Liver (tissue), 9 donors: ENCODE measurements around the gene CREB5. TPM values are rescaled to one million over a fixed set of nuclear protein-coding genes. Genes with fewer than 3 reads are reported as not detected.

ENCODE experiments used
- DNase-seq: peaks from one replicate; pipeline ENCODE4 v3.0.0-alpha.2; 2017; ENCODE audit warnings: low spot score
- H3K27ac ChIP-seq, 2 donors: one replicate each; pipeline ENCODE4 v1.7.0; 2013; ENCODE audit warnings: inconsistent platforms in 2 of 2, low read length in 2 of 2, control low read depth in 1 of 2, low read depth in 1 of 2, mild to moderate bottlenecking in 1 of 2
- H3K27me3 ChIP-seq, 4 donors: one replicate each; pipeline versions ENCODE4 v1.6.1 to v1.7.0; 2013; ENCODE audit warnings: low read length in 3 of 4, inconsistent platforms in 1 of 4, mild to moderate bottlenecking in 1 of 4, moderate library complexity in 1 of 4; ENCODE audit not compliant: control insufficient read depth in 4 of 4, insufficient read depth in 4 of 4
- H3K36me3 ChIP-seq, 4 donors: one replicate each; pipeline versions ENCODE4 v1.6.1 to v1.7.0; 2013; ENCODE audit warnings: low read length in 3 of 4, mild to moderate bottlenecking in 3 of 4, low read depth in 1 of 4, moderate library complexity in 1 of 4; ENCODE audit not compliant: control insufficient read depth in 4 of 4, insufficient read depth in 3 of 4
- H3K4me1 ChIP-seq, 4 donors: one replicate each; pipeline versions ENCODE4 v1.6.1 to v1.7.0; 2013; ENCODE audit warnings: low read length in 3 of 4, mild to moderate bottlenecking in 3 of 4, moderate library complexity in 1 of 4; ENCODE audit not compliant: control insufficient read depth in 4 of 4, insufficient read depth in 4 of 4
- H3K4me3 ChIP-seq, 3 donors: one replicate each; pipeline versions ENCODE4 v1.6.1 to v1.7.0; 2013; ENCODE audit warnings: low read length in 3 of 3, control low read depth in 1 of 3, low read depth in 1 of 3, mild to moderate bottlenecking in 1 of 3
- H3K9ac ChIP-seq, 2 donors: one replicate each; pipeline ENCODE4 v1.7.0; 2013; ENCODE audit warnings: low read length in 2 of 2, mild to moderate bottlenecking in 2 of 2, moderate library complexity in 2 of 2, control low read depth in 1 of 2, low read depth in 1 of 2
- H3K9me3 ChIP-seq, 4 donors: one replicate each; pipeline versions ENCODE4 v1.6.1 to v1.7.0; 2013; ENCODE audit warnings: low read length in 3 of 4; ENCODE audit not compliant: control insufficient read depth in 4 of 4
- EGR1 ChIP-seq, 2 donors: IDR thresholded peaks; 2 replicates each; pipeline ENCODE4 v1.6.1; 2016 to 2018; ENCODE audit warnings: antibody characterized with exemption in 2 of 2, low read depth in 2 of 2
- FOXA1 ChIP-seq: IDR thresholded peaks from 2 replicates; pipeline ENCODE4 v1.6.1; 2016; ENCODE audit warnings: antibody characterized with exemption
- FOXA2 ChIP-seq: IDR thresholded peaks from 2 replicates; pipeline ENCODE4 v1.6.1; 2016; ENCODE audit warnings: antibody characterized with exemption
- GABPA ChIP-seq, 2 donors: IDR thresholded peaks in 1 of 2; conservative IDR thresholded peaks in 1 of 2; 2 replicates each; pipeline ENCODE4 v1.6.1; 2016; ENCODE audit warnings: antibody characterized with exemption in 2 of 2, mild to moderate bottlenecking in 1 of 2, moderate library complexity in 1 of 2
- HNF4A ChIP-seq, 2 donors: conservative IDR thresholded peaks; 2 replicates each; pipeline ENCODE4 v1.6.1; 2016; ENCODE audit warnings: antibody characterized with exemption in 2 of 2, mild to moderate bottlenecking in 2 of 2
- HNF4G ChIP-seq: IDR thresholded peaks from 2 replicates; pipeline ENCODE4 v1.6.1; 2016; ENCODE audit warnings: antibody characterized with exemption
- JUND ChIP-seq, 2 donors: IDR thresholded peaks; 2 replicates each; pipeline ENCODE4 v1.6.1; 2016; ENCODE audit warnings: antibody characterized with exemption in 2 of 2
- NR2F2 ChIP-seq: IDR thresholded peaks from 2 replicates; pipeline ENCODE4 v1.6.1; 2016; ENCODE audit warnings: antibody characterized with exemption
- RAD21 ChIP-seq, 2 donors: IDR thresholded peaks; 2 replicates each; pipeline ENCODE4 v1.6.1; 2016; ENCODE audit warnings: antibody characterized with exemption in 2 of 2, mild to moderate bottlenecking in 2 of 2
- RXRA ChIP-seq, 2 donors: IDR thresholded peaks; 2 replicates each; pipeline ENCODE4 v1.6.1; 2017 to 2018; ENCODE audit warnings: antibody characterized with exemption in 2 of 2, mild to moderate bottlenecking in 1 of 2
- SP1 ChIP-seq: IDR thresholded peaks from 2 replicates; pipeline ENCODE4 v1.6.1; 2018; ENCODE audit warnings: antibody characterized with exemption, mild to moderate bottlenecking
- TAF1 ChIP-seq: conservative IDR thresholded peaks from 2 replicates; pipeline ENCODE4 v1.6.1; 2016; ENCODE audit warnings: antibody characterized with exemption, mild to moderate bottlenecking
- YY1 ChIP-seq: IDR thresholded peaks from 2 replicates; pipeline ENCODE4 v1.6.1; 2016; ENCODE audit warnings: antibody characterized with exemption, mild to moderate bottlenecking
- WGBS: extraction: QIAGEN DNeasy Blood & Tissue Kit; methylation state at CpG from one replicate; pipeline ENCODE4 v1.1.7; 2013; 5-methylcytosine and 5-hydroxymethylcytosine counted together
- polyA plus RNA-seq, 2 donors: library from polyadenylated mRNA; stranded (reverse) in 1 of 2; unstranded in 1 of 2; fragments of 200-250 nt in 1 of 2; fragments of >200 nt in 1 of 2; fragmentation: Nextera tagmentation in 1 of 2; extraction: Ambion mirVana in 1 of 2; gene quantifications; one replicate each; pipeline versions ENCODE4 v1.2.1 to v1.2.3, GENCODE V29; 2013 to 2015
- total RNA-seq, 2 donors: library from RNA; depleted of rRNA; stranded (reverse); fragments of >200 nt; gene quantifications; one replicate each; pipeline ENCODE4 v1.2.3, GENCODE V29; 2014
- TF ChIP-seq, protein P1 (sequence below): IDR thresholded peaks from 2 replicates; pipeline ENCODE4 v1.6.1; 2016; ENCODE audit warnings: antibody characterized with exemption
- TF ChIP-seq, protein P2 (sequence below): IDR thresholded peaks from 2 replicates; pipeline ENCODE4 v1.6.1; 2016; ENCODE audit warnings: antibody characterized with exemption, mild to moderate bottlenecking
- TF ChIP-seq, protein P3 (sequence below): IDR thresholded peaks from 2 replicates; pipeline ENCODE4 v1.6.1; 2016; ENCODE audit warnings: antibody characterized with exemption
- TF ChIP-seq, protein P4 (sequence below): IDR thresholded peaks from 2 replicates; pipeline ENCODE4 v1.6.1; 2016; ENCODE audit warnings: antibody characterized with exemption
- TF ChIP-seq, protein P5 (sequence below): fragments of 150-350 bp; IDR thresholded peaks from 2 replicates; pipeline ENCODE4 v1.5.1; 2017; ENCODE audit warnings: improper control_type of control experiment, low read depth, low read length; ENCODE audit not compliant: missing input control
- donor health status: healthy.
- donor health status: healthy.
- donor health status: healthy.
- donor health status: healthy.
- donor health status: healthy.

CREB5 gene
- total and polyA plus RNA-seq, 4 donors, result 0.25 to 0.92 (median 0.67) TPM

DNA sequence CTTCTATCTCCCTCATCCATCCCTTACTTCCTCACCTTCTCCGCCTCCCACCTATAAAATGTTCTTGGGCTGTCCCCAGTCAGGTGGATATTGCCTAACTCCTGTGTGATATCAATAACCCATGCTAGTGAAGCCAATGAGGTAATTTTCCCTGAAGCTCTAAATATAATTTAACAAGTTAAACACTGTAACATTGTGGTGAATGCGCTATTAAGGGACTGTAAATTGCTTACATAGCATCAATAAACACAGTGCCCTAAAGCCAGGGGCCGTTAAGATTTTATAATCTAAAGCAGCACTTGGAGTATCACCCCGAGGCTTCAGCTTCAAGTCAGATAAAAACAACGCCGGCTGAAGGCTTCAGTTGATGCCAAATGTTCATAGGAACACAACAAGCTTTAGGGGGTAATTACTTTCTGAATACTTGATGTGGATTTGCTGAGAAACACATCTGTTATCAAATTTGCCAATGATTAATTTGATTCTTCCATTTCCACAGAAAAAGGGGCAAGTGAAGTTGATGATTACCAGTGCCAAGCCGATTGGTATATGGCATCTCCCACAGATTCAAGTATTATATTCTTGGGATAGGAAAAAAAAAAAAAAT, 138.4 kb downstream of the CREB5 start:
- Histone ChIP-seq H3K9me3 (peaks cover 3 to 8% (median 6%) of the 10 kb centered on the region in 4 donors), H3K27ac (no peak overlapping the region), H3K36me3 (no peaks in the 10 kb centered on the region), H3K27me3 (peaks cover 0 to 10% (median 2%) of the 10 kb centered on the region in 4 donors), H3K4me1 (no peaks in the 10 kb centered on the region), H3K9ac (no peak overlapping the region), H3K4me3 (no peak overlapping the region)
- 67% methylated on average over 7 of the region's 7 CpGs for WGBS
- no peak for TF ChIP-seq SP1
- no peak for TF ChIP-seq FOXA1
- no peak for TF ChIP-seq GABPA (IDR thresholded peaks at IDR 0.05 in 1 of 2, conservative IDR thresholded peaks at IDR 0.05 in 1 of 2)
- TF ChIP-seq HNF4G, result no peak
- TF ChIP-seq, protein P1, sequence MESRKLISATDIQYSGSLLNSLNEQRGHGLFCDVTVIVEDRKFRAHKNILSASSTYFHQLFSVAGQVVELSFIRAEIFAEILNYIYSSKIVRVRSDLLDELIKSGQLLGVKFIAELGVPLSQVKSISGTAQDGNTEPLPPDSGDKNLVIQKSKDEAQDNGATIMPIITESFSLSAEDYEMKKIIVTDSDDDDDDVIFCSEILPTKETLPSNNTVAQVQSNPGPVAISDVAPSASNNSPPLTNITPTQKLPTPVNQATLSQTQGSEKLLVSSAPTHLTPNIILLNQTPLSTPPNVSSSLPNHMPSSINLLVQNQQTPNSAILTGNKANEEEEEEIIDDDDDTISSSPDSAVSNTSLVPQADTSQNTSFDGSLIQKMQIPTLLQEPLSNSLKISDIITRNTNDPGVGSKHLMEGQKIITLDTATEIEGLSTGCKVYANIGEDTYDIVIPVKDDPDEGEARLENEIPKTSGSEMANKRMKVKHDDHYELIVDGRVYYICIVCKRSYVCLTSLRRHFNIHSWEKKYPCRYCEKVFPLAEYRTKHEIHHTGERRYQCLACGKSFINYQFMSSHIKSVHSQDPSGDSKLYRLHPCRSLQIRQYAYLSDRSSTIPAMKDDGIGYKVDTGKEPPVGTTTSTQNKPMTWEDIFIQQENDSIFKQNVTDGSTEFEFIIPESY, result no peak
- TF ChIP-seq, protein P2, sequence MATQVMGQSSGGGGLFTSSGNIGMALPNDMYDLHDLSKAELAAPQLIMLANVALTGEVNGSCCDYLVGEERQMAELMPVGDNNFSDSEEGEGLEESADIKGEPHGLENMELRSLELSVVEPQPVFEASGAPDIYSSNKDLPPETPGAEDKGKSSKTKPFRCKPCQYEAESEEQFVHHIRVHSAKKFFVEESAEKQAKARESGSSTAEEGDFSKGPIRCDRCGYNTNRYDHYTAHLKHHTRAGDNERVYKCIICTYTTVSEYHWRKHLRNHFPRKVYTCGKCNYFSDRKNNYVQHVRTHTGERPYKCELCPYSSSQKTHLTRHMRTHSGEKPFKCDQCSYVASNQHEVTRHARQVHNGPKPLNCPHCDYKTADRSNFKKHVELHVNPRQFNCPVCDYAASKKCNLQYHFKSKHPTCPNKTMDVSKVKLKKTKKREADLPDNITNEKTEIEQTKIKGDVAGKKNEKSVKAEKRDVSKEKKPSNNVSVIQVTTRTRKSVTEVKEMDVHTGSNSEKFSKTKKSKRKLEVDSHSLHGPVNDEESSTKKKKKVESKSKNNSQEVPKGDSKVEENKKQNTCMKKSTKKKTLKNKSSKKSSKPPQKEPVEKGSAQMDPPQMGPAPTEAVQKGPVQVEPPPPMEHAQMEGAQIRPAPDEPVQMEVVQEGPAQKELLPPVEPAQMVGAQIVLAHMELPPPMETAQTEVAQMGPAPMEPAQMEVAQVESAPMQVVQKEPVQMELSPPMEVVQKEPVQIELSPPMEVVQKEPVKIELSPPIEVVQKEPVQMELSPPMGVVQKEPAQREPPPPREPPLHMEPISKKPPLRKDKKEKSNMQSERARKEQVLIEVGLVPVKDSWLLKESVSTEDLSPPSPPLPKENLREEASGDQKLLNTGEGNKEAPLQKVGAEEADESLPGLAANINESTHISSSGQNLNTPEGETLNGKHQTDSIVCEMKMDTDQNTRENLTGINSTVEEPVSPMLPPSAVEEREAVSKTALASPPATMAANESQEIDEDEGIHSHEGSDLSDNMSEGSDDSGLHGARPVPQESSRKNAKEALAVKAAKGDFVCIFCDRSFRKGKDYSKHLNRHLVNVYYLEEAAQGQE, result no peak
- no peak for TF ChIP-seq YY1
- TF ChIP-seq, protein P3, sequence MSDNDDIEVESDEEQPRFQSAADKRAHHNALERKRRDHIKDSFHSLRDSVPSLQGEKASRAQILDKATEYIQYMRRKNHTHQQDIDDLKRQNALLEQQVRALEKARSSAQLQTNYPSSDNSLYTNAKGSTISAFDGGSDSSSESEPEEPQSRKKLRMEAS, result no peak
- no peak for TF ChIP-seq NR2F2
- TF ChIP-seq HNF4A (conservative IDR thresholded peaks at IDR 0.05), result no peak
- no peak for TF ChIP-seq RXRA (IDR thresholded peaks at IDR 0.05)
- TF ChIP-seq JUND (IDR thresholded peaks at IDR 0.05), result no peak
- no peak for TF ChIP-seq EGR1 (IDR thresholded peaks at IDR 0.05; ENCODE audit: low read depth in 2 of 2)
- TF ChIP-seq, protein P4, sequence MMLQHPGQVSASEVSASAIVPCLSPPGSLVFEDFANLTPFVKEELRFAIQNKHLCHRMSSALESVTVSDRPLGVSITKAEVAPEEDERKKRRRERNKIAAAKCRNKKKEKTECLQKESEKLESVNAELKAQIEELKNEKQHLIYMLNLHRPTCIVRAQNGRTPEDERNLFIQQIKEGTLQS, result no peak
- TF ChIP-seq TAF1, result no peak
- TF ChIP-seq, protein P5, sequence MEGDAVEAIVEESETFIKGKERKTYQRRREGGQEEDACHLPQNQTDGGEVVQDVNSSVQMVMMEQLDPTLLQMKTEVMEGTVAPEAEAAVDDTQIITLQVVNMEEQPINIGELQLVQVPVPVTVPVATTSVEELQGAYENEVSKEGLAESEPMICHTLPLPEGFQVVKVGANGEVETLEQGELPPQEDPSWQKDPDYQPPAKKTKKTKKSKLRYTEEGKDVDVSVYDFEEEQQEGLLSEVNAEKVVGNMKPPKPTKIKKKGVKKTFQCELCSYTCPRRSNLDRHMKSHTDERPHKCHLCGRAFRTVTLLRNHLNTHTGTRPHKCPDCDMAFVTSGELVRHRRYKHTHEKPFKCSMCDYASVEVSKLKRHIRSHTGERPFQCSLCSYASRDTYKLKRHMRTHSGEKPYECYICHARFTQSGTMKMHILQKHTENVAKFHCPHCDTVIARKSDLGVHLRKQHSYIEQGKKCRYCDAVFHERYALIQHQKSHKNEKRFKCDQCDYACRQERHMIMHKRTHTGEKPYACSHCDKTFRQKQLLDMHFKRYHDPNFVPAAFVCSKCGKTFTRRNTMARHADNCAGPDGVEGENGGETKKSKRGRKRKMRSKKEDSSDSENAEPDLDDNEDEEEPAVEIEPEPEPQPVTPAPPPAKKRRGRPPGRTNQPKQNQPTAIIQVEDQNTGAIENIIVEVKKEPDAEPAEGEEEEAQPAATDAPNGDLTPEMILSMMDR, result no peak
- TF ChIP-seq RAD21 (IDR thresholded peaks at IDR 0.05), result no peak
- TF ChIP-seq FOXA2, result no peak
- no peak for DNase-seq
